ENCODE results near the gene MIER2.

The MIER2 gene

GRCh38 chr19:306151-306900 lies 38.3 kb downstream of the MIER2 start:
- Histone ChIP-seq H3F3A (ENCODE audit: control insufficient read depth, insufficient read depth) (no peaks in the 10 kb centered on the region), H3K27me3 (ENCODE audit: control insufficient read depth, low read length) (no peaks in the 10 kb centered on the region), H3K36me3 (ENCODE audit: control insufficient read depth, low read length) (peaks cover 30% of the 10 kb centered on the region), H3K4me2 (ENCODE audit: low read length) (no peak overlapping the region), H3K9me2 (replicated peaks; ENCODE audit: control insufficient read depth, low read length) (no peaks in the 10 kb centered on the region), H3K79me2 (ENCODE audit: control insufficient read depth, low read length) (0 out of 2 replicates have a peak, but pooled peaks cover 2% of the 10 kb centered on the region), H3K9me3 (ENCODE audit: control insufficient read depth, insufficient read depth, low read length) (no peaks in the 10 kb centered on the region), H3K4me3 (ENCODE audit: low read length) (no peak overlapping the region), H3K27ac (ENCODE audit: low read depth, low read length) (no peak overlapping the region), H4K20me1 (ENCODE audit: control insufficient read depth, insufficient read depth, low read depth, low read length) (no peaks in the 10 kb centered on the region), H3K4me1 (ENCODE audit: control insufficient read depth, low read length) (no peaks in the 10 kb centered on the region)
- no peak for TF ChIP-seq EZH2phosphoT487 (IDR thresholded peaks at IDR 0.05; ENCODE audit: borderline replicate concordance, low read length)
- TF ChIP-seq, protein P1, sequence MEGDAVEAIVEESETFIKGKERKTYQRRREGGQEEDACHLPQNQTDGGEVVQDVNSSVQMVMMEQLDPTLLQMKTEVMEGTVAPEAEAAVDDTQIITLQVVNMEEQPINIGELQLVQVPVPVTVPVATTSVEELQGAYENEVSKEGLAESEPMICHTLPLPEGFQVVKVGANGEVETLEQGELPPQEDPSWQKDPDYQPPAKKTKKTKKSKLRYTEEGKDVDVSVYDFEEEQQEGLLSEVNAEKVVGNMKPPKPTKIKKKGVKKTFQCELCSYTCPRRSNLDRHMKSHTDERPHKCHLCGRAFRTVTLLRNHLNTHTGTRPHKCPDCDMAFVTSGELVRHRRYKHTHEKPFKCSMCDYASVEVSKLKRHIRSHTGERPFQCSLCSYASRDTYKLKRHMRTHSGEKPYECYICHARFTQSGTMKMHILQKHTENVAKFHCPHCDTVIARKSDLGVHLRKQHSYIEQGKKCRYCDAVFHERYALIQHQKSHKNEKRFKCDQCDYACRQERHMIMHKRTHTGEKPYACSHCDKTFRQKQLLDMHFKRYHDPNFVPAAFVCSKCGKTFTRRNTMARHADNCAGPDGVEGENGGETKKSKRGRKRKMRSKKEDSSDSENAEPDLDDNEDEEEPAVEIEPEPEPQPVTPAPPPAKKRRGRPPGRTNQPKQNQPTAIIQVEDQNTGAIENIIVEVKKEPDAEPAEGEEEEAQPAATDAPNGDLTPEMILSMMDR (IDR thresholded peaks at IDR 0.05; ENCODE audit: low read depth, low read length, poor library complexity, severe bottlenecking), result no peak

- TF ChIP-seq, protein P1 (IDR thresholded peaks at IDR 0.05; ENCODE audit: low read depth, low read length, poor library complexity, severe bottlenecking), result no peak
- no peak for TF ChIP-seq EZH2phosphoT487 (IDR thresholded peaks at IDR 0.05; ENCODE audit: borderline replicate concordance, low read length)
- peaks cover 25% of the 10 kb centered on the region for H3K36me3 ChIP-seq (ENCODE audit: control insufficient read depth, low read length)
Observed at GRCh38 chr19:305240-306150, 39.1 kb downstream of the MIER2 start.

DNA sequence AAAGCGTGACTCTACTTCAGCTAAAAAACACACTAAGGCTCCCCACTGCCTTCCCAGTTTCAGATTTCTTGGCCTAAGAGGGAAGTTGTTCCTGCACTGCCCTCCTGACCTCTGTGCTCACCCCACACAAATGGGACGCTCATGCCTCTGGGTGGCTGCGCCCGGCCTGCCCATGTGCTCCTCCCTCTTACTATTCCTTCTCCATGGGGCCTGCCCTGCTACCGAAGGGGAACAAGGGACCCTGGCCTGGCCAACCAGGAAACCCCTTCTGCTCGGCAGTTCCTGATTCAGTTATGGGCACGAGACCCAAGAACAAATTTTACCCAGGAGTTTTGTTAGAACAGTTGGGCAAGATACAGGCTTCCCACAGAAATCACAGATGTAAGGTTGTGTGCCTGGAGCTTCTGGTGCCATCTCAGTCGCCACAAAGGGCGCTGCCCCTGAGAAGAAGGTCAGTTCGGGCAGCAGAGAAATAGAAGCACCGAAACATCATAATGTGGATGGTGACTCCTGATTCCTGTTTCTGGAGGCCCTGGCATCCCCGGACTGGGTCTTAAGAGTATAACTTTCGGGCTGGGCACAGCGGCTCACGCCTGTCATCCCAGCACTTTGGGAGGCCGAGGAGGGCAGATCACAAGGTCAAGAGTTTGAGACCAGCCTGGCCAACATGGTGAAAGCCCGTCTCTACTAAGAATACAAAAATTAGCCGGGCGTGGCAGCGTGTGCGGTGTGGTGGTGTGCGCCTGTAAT lies 47.9 kb downstream of the MIER2 start:
- H4K20me1 ChIP-seq (ENCODE audit: control insufficient read depth, insufficient read depth, low read depth, low read length), result no peaks in the 10 kb centered on the region
- no peaks in the 10 kb centered on the region for H3K79me2 ChIP-seq (ENCODE audit: control insufficient read depth, low read length)
- H3K9me2 ChIP-seq (replicated peaks; ENCODE audit: control insufficient read depth, low read length), result no peaks in the 10 kb centered on the region
- no peaks in the 10 kb centered on the region for H3K36me3 ChIP-seq (ENCODE audit: control insufficient read depth, low read length)
- H3K4me3 ChIP-seq (ENCODE audit: low read length), result no peak overlapping the region
- H3F3A ChIP-seq (ENCODE audit: control insufficient read depth, insufficient read depth), result no peaks in the 10 kb centered on the region
- no peak overlapping the region for H3K4me2 ChIP-seq (ENCODE audit: low read length)
- no peak for TF ChIP-seq EZH2phosphoT487 (IDR thresholded peaks at IDR 0.05; ENCODE audit: borderline replicate concordance, low read length)
- TF ChIP-seq, protein P1 (IDR thresholded peaks at IDR 0.05; ENCODE audit: low read depth, low read length, poor library complexity, severe bottlenecking), result no peak
- H3K4me1 ChIP-seq (ENCODE audit: control insufficient read depth, low read length), result no peaks in the 10 kb centered on the region
- H3K27me3 ChIP-seq (ENCODE audit: control insufficient read depth, low read length), result peaks cover 12% of the 10 kb centered on the region
- no peaks in the 10 kb centered on the region for H3K9me3 ChIP-seq (ENCODE audit: control insufficient read depth, insufficient read depth, low read length)
- no peak overlapping the region for H3K27ac ChIP-seq (ENCODE audit: low read depth, low read length)

More at GRCh38 chr19:305240-306150, 39.1 kb downstream of the MIER2 start:
- H3K9me3 ChIP-seq (ENCODE audit: control insufficient read depth, insufficient read depth, low read length), result no peaks in the 10 kb centered on the region
- no peak overlapping the region for H3K27ac ChIP-seq (ENCODE audit: low read depth, low read length)
- no peaks in the 10 kb centered on the region for H4K20me1 ChIP-seq (ENCODE audit: control insufficient read depth, insufficient read depth, low read depth, low read length)
- H3K79me2 ChIP-seq (ENCODE audit: control insufficient read depth, low read length), result 0 out of 2 replicates have a peak, but pooled peaks cover 2% of the 10 kb centered on the region
- H3K27me3 ChIP-seq (ENCODE audit: control insufficient read depth, low read length), result no peaks in the 10 kb centered on the region
- no peaks in the 10 kb centered on the region for H3F3A ChIP-seq (ENCODE audit: control insufficient read depth, insufficient read depth)
- no peaks in the 10 kb centered on the region for H3K4me1 ChIP-seq (ENCODE audit: control insufficient read depth, low read length)
- H3K4me2 ChIP-seq (ENCODE audit: low read length), result no peak overlapping the region
- no peaks in the 10 kb centered on the region for H3K9me2 ChIP-seq (replicated peaks; ENCODE audit: control insufficient read depth, low read length)
- H3K4me3 ChIP-seq (ENCODE audit: low read length), result no peak overlapping the region
